HG03354 (cell line): ENCODE data around the gene GRK1.
"Not testable (repeated sequence)": the region's sequence is repeated elsewhere in the genome, so short reads cannot be mapped to it uniquely, and the experiment has no call there.

Experiments
- ATAC-seq: cut with Tn5 transposase; IDR thresholded peaks from one replicate; pipeline ENCODE4 v1.9.1; 2021; ENCODE audit warnings: mild to moderate bottlenecking; ENCODE audit not compliant: unreplicated experiment, poor library complexity, severe bottlenecking

Gene GRK1

GRCh38 chr13:113724780-113725315, 57.8 kb downstream of the GRK1 start:
- peak; percentile 89 for ATAC-seq

GRCh38 chr13:113725329-113726105, 58.5 kb downstream of the GRK1 start:
- ATAC-seq, result not testable (repeated sequence)

GRCh38 chr13:113726106-113726821, 59.2 kb downstream of the GRK1 start:
- not testable (repeated sequence) for ATAC-seq

- ATAC-seq, result no peak
These were observed 60.0 kb downstream of the GRK1 start for GRCh38 chr13:113726961-113727411.

GRCh38 chr13:113728571-113729054, 61.6 kb downstream of the GRK1 start:
- no peak for ATAC-seq

GRCh38 chr13:113729187-113730019, 62.4 kb downstream of the GRK1 start:
- no peak for ATAC-seq

GRCh38 chr13:113730258-113730691, 63.3 kb downstream of the GRK1 start:
- ATAC-seq, result no peak

- no peak for ATAC-seq
These were observed 63.8 kb downstream of the GRK1 start for GRCh38 chr13:113730831-113731191.

GRCh38 chr13:113731192-113732175, 64.5 kb downstream of the GRK1 start:
- ATAC-seq, result no peak

- no peak for ATAC-seq
These were observed 65.3 kb downstream of the GRK1 start for GRCh38 chr13:113732176-113732960.

- ATAC-seq, result no peak
These were observed 66.2 kb downstream of the GRK1 start for GRCh38 chr13:113732961-113733950.

GRCh38 chr13:113734099-113734825, 67.2 kb downstream of the GRK1 start:
- no peak for ATAC-seq

- ATAC-seq, result no peak
These were observed 67.8 kb downstream of the GRK1 start for GRCh38 chr13:113734826-113735125.

GRCh38 chr13:113735194-113735593, 68.2 kb downstream of the GRK1 start:
- ATAC-seq, result no peak

GRCh38 chr13:113735750-113736149, 68.7 kb downstream of the GRK1 start:
- ATAC-seq, result no peak

- ATAC-seq, result no peak
These were observed 69.3 kb downstream of the GRK1 start for GRCh38 chr13:113736258-113736731.
